H54 (cell line): ENCODE results near the gene DTX2.
"Not testable (repeated sequence)": the region's sequence is repeated elsewhere in the genome, so short reads cannot be mapped to it uniquely, and the experiment has no call there.

Experiments
- DNase-seq: peaks from one replicate; pipeline ENCODE4 v3.0.0; 2011; ENCODE audit warnings: low spot score, mixed read lengths; ENCODE audit not compliant: insufficient read length
- FAIRE-seq: peaks from 3 replicates; lab custom pipeline; 2011; peaks lifted over from hg19 to GRCh38; lab: Jason Lieb, UNC
- POLR2A ChIP-seq: IDR thresholded peaks from 2 replicates; pipeline ENCODE4 v1.6.1; 2011; ENCODE audit warnings: low read depth, mild to moderate bottlenecking, low read length

DTX2 gene

DNA sequence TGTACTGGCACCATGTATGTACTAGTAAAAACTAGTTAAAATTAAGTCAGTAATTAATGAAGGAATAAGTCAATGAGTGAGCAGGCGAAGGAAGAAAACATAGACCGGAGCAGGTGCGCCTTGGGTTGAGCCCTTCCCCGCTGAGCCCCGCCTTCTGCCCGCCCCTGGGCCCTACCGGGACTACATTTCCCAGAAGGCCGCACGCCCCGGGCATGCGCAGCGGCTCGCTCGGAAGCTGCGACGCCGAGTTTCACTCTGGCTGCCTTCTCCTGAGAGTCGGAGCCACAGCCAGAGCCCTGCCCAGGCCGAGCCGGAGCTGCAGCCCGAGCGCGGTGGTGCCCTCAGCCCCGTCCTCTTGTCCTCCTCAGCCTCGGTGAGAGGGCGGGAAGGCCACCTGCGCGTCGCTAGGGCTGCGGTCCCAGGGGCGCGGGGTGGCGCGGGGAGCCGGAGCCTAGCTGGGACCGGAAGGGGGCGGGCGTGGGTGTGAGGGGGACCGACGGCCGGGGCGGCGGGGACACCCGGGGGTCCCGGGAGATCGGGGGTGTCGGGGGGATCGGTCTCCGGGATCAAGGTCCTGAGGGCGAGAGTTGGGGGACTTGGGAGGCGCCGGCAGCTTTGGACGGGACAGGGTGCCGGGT, at the start of gene DTX2:
TSS of gene DTX2 (plus strand) at position 246 of the 638 bp plus-strand sequence. CDS start 18,801 bp downstream, outside the sequence.
- not testable (repeated sequence) for DNase-seq, FAIRE-seq

- FAIRE-seq (no peak), DNase-seq (no peak)
- TF ChIP-seq POLR2A: no peak
Measured at GRCh38 chr7:76412249-76412648, 49.3 kb upstream of the DTX2 start.

DNA sequence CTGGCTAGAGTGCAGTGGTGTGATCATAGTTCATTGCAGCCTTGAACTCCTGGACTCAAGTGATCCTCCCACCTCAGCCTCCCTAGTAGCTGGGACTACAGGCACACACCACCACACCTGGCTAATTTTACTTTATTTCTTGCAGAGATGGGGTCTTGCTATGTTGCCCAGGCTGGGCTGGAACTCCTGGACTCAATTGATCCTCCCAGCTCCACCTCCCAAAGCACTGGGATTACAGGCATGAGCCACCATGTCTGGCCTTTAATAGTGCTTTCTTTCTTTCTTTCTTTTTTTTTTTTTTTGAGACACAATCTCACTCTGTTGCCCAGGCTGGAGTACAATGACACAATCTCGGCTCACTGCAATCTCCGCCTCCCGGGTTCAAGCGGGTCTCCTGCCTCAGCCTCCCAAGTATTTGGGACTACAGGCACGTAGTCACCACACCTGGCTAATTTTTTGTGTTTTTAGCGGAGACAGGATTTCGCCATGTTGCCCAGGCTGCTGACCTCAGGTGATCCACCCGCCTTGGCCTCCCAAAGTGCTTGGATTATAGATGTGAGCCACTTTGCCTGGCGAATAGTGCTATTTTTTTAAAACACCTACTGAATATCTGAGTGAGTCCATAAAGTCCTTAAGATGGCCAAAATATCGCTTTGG, 43.7 kb upstream of the DTX2 start:
- not testable (repeated sequence) for FAIRE-seq, DNase-seq

- peak; percentile 64 for FAIRE-seq
Measured at GRCh38 chr7:76421097-76421496, 40.4 kb upstream of the DTX2 start.

GRCh38 chr7:76423666-76424412, 37.7 kb upstream of the DTX2 start:
- FAIRE-seq (no peak), DNase-seq (no peak)
- no peak for TF ChIP-seq POLR2A

More at GRCh38 chr7:76421097-76421496, 40.4 kb upstream of the DTX2 start:
- DNase-seq: not testable (repeated sequence)

- no peak for DNase-seq
Measured at GRCh38 chr7:76424413-76425111, 36.9 kb upstream of the DTX2 start, which contains the start of gene ZP3. TSS of gene ZP3 (plus strand) at chr7:76424950. CDS start at chr7:76424965, 15 bp downstream.

GRCh38 chr7:76425156-76425555, 36.4 kb upstream of the DTX2 start:
- FAIRE-seq (no peak), DNase-seq (no peak)
- no peak for TF ChIP-seq POLR2A

More at GRCh38 chr7:76424413-76425111, 36.9 kb upstream of the DTX2 start, which contains the start of gene ZP3:
- no peak for FAIRE-seq
- TF ChIP-seq POLR2A: no peak

GRCh38 chr7:76425558-76425957, 36.0 kb upstream of the DTX2 start:
- not testable (repeated sequence) for FAIRE-seq, DNase-seq

DNA sequence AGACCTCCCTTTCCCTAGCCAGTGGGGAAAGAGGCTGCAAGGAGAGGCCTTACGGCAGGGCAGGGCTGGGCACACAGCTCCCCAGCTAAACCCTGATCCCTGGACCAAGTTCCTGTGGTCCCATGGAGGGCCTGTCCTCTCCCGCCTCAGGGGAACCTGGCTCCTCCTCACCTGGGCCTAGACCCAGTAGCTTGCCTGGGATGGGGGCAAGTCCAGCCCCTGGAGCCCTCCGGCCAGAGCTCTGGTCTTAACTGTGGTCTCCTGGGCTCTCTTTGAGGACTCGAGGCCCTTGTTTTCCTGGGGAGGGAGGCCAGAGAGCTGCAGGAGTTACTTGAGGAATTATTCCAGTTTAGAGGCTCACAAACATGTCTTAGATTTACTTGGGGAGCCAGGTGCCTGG, 35.3 kb upstream of the DTX2 start:
- no peak for TF ChIP-seq POLR2A
- no peak for FAIRE-seq
- DNase-seq: no peak

DNA sequence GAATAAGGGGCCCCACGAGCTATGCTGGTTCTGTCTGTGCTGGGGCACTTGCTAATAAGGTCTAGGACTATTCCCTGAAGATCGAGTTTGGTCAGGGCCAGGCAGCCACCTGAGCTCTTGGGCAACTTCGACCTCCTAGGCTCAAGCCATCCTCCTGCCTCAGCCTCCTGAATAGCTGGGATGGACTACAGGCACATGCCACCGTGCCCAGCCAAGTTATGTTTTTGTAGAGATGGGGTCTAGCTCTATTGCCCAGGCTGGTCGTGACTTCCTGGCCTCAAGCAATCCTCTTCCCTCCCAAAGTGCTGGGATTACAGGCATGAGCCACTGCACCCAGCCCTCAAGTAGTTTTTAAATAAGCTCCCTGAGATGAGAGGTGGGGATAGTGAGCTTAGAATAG, 33.9 kb upstream of the DTX2 start:
- no peak for DNase-seq

GRCh38 chr7:76428149-76428823, 33.2 kb upstream of the DTX2 start:
- TF ChIP-seq POLR2A: no peak
- no peak for FAIRE-seq
- no peak for DNase-seq

More for the DNA sequence above, 33.9 kb upstream of the DTX2 start:
- FAIRE-seq: no peak
- no peak for TF ChIP-seq POLR2A

DNA sequence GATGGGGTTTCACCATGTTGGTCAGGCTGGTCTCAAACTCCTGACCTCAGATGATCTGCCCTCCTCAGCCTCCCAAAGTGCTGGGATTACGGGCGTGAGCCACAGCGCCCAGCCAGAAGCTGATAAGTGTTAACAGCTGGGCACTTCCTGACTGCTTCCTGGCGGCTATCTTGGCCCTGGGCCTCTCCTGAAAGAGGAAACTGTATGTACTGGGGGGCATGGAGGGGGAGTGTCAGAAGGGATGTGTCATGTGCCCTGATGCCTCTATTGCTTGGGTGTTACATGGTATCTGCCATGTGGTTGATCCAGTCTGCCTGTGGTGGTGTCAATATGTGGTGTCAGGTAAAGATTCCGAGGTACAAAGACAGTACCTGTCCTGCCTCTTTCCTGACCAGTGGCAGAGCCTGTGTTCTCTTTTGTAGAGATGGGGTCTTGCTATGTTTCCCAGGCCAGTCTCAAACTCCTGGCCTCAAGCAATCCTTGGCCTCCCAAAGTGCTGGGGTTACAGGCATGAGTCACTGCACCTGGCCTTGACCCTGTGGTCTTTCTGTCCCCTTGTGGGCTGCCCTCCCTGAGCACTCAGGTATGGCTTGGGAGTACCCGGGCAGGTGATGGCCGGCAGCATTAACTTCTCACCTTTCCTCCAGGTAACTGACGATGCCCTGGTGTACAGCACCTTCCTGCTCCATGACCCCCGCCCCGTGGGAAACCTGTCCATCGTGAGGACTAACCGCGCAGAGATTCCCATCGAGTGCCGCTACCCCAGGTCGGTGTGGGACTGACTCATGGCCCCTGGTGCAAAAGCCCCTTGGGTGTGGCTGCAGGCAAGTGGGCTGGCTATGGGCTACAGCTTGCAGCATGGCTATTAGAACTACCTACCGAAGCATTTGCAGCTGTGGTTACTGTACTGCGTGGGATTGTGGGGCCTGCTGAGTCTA, 32.4 kb upstream of the DTX2 start:
- TF ChIP-seq POLR2A: no peak
- FAIRE-seq: no peak
- DNase-seq: no peak
